Sigmoid colon (tissue), 4 donors: ENCODE measurements around the gene TTC3.

Source experiments
- EP300 ChIP-seq, 4 donors: sonication (generic); formaldehyde crosslinking; IDR thresholded peaks; one replicate each; pipeline ENCODE4 v1.6.1; 2017; ENCODE audit warnings: antibody characterized with exemption in 4 of 4
- TF ChIP-seq, protein P1 (sequence below), 4 experiments: fragments of 450-650 bp in 3 of 4; fragments of 200-600 bp in 1 of 4; IDR thresholded peaks; one replicate each; pipeline ENCODE4 v1.5.1; 2016 to 2019; ENCODE audit warnings: antibody characterized with exemption in 4 of 4, mild to moderate bottlenecking in 3 of 4, moderate library complexity in 2 of 4

DNA sequence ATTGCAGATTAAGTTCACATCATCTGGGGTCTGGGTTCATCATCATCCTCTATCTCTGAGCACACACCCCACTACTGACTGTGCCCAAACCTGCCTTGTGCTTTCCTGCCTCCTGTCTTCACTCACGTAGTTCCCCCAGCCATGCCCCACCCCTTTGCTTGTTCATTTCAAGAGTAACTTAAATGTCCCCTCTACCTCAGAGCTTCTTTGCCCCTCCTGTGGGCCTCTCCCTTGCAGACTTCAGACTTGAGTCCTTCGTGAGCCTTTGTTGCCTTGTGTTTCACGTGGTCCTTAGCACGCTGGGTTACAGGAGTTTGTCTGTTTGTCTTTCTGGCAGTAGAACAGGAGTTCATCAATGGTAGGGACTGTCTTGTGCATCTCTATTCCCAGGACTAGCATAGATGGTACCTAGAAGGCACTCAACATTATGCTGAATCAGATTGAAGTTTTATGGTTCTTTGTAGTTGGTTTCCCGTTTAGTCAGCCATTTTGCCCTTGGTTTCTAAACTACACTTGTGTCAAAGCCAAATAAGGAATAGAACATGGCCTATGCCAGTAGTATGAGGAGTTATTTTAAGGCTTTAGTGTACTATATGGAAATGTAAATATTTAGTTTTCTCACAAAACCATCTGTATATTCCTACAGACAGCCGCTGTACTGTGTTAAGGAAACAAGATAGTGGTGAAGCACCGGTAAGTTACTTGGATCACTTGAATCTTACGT is 86.2 kb downstream of the TTC3 start:
- TF ChIP-seq, protein P1, sequence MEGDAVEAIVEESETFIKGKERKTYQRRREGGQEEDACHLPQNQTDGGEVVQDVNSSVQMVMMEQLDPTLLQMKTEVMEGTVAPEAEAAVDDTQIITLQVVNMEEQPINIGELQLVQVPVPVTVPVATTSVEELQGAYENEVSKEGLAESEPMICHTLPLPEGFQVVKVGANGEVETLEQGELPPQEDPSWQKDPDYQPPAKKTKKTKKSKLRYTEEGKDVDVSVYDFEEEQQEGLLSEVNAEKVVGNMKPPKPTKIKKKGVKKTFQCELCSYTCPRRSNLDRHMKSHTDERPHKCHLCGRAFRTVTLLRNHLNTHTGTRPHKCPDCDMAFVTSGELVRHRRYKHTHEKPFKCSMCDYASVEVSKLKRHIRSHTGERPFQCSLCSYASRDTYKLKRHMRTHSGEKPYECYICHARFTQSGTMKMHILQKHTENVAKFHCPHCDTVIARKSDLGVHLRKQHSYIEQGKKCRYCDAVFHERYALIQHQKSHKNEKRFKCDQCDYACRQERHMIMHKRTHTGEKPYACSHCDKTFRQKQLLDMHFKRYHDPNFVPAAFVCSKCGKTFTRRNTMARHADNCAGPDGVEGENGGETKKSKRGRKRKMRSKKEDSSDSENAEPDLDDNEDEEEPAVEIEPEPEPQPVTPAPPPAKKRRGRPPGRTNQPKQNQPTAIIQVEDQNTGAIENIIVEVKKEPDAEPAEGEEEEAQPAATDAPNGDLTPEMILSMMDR (IDR thresholded peaks at IDR 0.05): no peak
- no peak for TF ChIP-seq EP300 (IDR thresholded peaks at IDR 0.05)
